GM23248 (cell line): Measurements from ENCODE around the gene NFX1. TPM values are rescaled to one million over a fixed set of nuclear protein-coding genes. Genes with fewer than 3 reads are reported as not detected.

Experiments used
- DNase-seq: peaks from one replicate; pipeline ENCODE4 v3.0.0-alpha.2; 2015
- H2AFZ ChIP-seq: fragments of 200-600 bp; sonication (generic); 2 replicates; pipeline ENCODE4 v1.6.1; 2016; ENCODE audit warnings: antibody characterized with exemption
- H3F3A ChIP-seq: fragments of 200-600 bp; sonication (generic); 2 replicates; pipeline ENCODE4 v1.6.1; 2016; ENCODE audit warnings: mild to moderate bottlenecking, antibody characterized with exemption, mixed run types; ENCODE audit not compliant: insufficient read depth
- H3K27ac ChIP-seq: fragments of 200-600 bp; sonication (generic); 2 replicates; pipeline ENCODE4 v1.5.1; 2016; ENCODE audit warnings: mild to moderate bottlenecking
- H3K27me3 ChIP-seq: fragments of 200-600 bp; sonication (generic); replicated peaks from 2 replicates; pipeline ENCODE4 v1.6.1; 2016; ENCODE audit warnings: mild to moderate bottlenecking; ENCODE audit not compliant: insufficient read depth
- H3K36me3 ChIP-seq: fragments of 200-600 bp; sonication (generic); 2 replicates; pipeline ENCODE4 v1.6.1; 2016; ENCODE audit warnings: low read depth, mild to moderate bottlenecking
- H3K4me1 ChIP-seq: fragments of 200-600 bp; sonication (generic); 2 replicates; pipeline ENCODE4 v1.6.1; 2016; ENCODE audit warnings: mild to moderate bottlenecking; ENCODE audit not compliant: insufficient read depth
- H3K4me2 ChIP-seq: fragments of 200-600 bp; sonication (generic); one replicate; pipeline ENCODE4 v1.6.1; 2016; ENCODE audit warnings: mild to moderate bottlenecking; ENCODE audit not compliant: unreplicated experiment
- H3K4me3 ChIP-seq: fragments of 200-600 bp; sonication (generic); 2 replicates; pipeline ENCODE4 v1.5.1; 2016; ENCODE audit warnings: mild to moderate bottlenecking
- H3K79me2 ChIP-seq: fragments of 200-600 bp; sonication (generic); 2 replicates; pipeline ENCODE4 v1.6.1; 2016; ENCODE audit warnings: mild to moderate bottlenecking; ENCODE audit not compliant: insufficient read depth
- H3K9ac ChIP-seq: fragments of 200-600 bp; sonication (generic); 2 replicates; pipeline ENCODE4 v1.6.1; 2016; ENCODE audit warnings: mild to moderate bottlenecking
- H3K9me2 ChIP-seq: fragments of 200-600 bp; sonication (generic); 2 replicates; pipeline ENCODE4 v1.6.1; 2016; ENCODE audit warnings: mixed run types, mild to moderate bottlenecking, moderate library complexity; ENCODE audit not compliant: insufficient read depth
- H3K9me3 ChIP-seq: fragments of 200-600 bp; sonication (generic); one replicate; pipeline ENCODE4 v1.6.1; 2017; ENCODE audit warnings: low read depth
- H4K20me1 ChIP-seq: fragments of 200-600 bp; sonication (generic); 2 replicates; pipeline ENCODE4 v1.6.0; 2016; ENCODE audit not compliant: insufficient read depth
- EZH2 ChIP-seq: fragments of 200-600 bp; sonication (generic); IDR thresholded peaks from 2 replicates; pipeline ENCODE4 v1.6.1; 2018; ENCODE audit warnings: antibody characterized with exemption, mild to moderate bottlenecking; ENCODE audit not compliant: insufficient read depth, poor library complexity, severe bottlenecking
- EZH2phosphoT487 ChIP-seq: fragments of 200-600 bp; sonication (generic); IDR thresholded peaks from 2 replicates; pipeline ENCODE4 v1.6.1; 2018; ENCODE audit warnings: antibody characterized with exemption, moderate library complexity, mild to moderate bottlenecking, low read depth; ENCODE audit not compliant: insufficient read depth
- WGBS, 2 experiments: methylation state at CpG; one replicate each; pipeline ENCODE4 v1.1.6; 2015 to 2017; ENCODE audit warnings: low lambda C conversion rate in 2 of 2, low coverage in 1 of 2; ENCODE audit errors: missing lambda C conversion rate in 2 of 2; 5-methylcytosine and 5-hydroxymethylcytosine counted together
- in situ Hi-C: fragments of 300-500 bp; cut with MboI; formaldehyde crosslinking; loops from 2 replicates; pipeline ENCODE4 v1.15.0; 2020
- polyA plus RNA-seq: library from polyadenylated mRNA; unstranded; fragments of >200 nt; fragmentation: Nextera tagmentation; extraction: Ambion mirVana; gene quantifications from 2 replicates; pipeline ENCODE4 v1.2.1, GENCODE V29; 2016
- total RNA-seq: library from RNA; depleted of rRNA; stranded (reverse); fragments of >200 nt; shearing (Covaris generic); gene quantifications from 2 replicates; pipeline ENCODE4 v1.2.3, GENCODE V29; 2014

NFX1 gene
- total and polyA plus RNA-seq, 2 experiments from 2014 or later: 23.8 to 28.1 TPM

DNA sequence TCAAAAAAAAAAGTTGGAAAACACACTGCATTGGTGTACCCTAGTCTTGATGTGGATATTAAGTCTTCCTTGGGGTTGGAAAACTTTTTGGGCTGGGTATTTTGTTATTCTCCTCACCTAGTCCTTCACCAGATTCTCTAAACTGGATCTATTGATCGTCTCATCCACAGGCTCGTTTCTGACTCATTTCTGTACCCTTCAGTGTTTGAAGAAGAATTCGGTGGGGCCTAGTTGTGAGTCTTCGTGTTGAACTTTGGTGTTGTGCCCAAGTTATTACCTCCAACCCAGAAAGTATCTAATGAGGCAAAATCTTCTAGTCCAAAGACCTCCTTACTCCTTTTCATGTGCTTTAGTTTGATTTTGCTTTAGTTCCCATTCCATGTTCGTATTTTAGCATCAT is 1.6 kb downstream of the NFX1 start:
- in situ Hi-C loops: no loop called here
- H4K20me1 ChIP-seq: no peaks in the 10 kb centered on the region

DNA sequence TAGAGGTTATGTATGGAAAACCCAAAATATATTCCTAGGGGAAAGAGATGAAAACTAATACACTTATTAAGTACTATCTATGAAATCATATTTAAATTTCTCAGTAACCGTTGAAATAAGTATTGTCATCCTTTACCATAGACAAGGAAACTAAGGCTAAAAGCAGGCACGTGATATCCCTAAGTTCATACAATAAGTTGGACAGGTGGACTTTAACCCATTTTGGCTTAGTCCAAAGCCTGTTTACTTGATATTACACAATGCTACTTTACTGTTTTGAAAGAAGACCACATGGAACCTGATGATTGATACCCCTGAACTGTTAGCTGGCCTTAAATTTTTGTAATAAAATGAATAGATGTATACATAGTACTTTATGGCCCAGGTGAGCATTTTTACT is 3.5 kb downstream of the NFX1 start:
- H2AFZ ChIP-seq: no peak overlapping the region
- 97 to 98% methylated on average over 2 of the region's 2 CpGs for WGBS, 2 experiments
- H3K9me3 ChIP-seq: no peaks in the 10 kb centered on the region
- H3K4me3 ChIP-seq: no peak overlapping the region
- H3K4me1 ChIP-seq: 0 out of 2 replicates have a peak, but pooled peaks cover 25% of the 10 kb centered on the region
- in situ Hi-C loops: no loop called here
- H3K79me2 ChIP-seq: peaks cover 79% of the 10 kb centered on the region
- no peaks in the 10 kb centered on the region for H3K27me3 ChIP-seq
- peaks cover 10% of the 10 kb centered on the region for H3F3A ChIP-seq
- H3K9ac ChIP-seq: no peak overlapping the region
- H3K36me3 ChIP-seq: peaks cover 32% of the 10 kb centered on the region; the same call in 1 of the 2 replicates
- H4K20me1 ChIP-seq: no peaks in the 10 kb centered on the region
- no peak overlapping the region for H3K4me2 ChIP-seq
- no peaks in the 10 kb centered on the region for H3K9me2 ChIP-seq
- TF ChIP-seq EZH2phosphoT487: no peak
- no peak for TF ChIP-seq EZH2
- DNase-seq: no peak
- H3K27ac ChIP-seq: no peak overlapping the region

More for the DNA sequence above, 1.6 kb downstream of the NFX1 start:
- Histone ChIP-seq H3K9ac (no peak overlapping the region), H3K27ac (peak overlapping the region; percentile 100), H3K4me1 (0 out of 2 replicates have a peak, but pooled peaks cover 25% of the 10 kb centered on the region), H3K4me3 (no peak overlapping the region), H3K4me2 (no peak overlapping the region), H3F3A (peaks cover 9% of the 10 kb centered on the region), H3K79me2 (peaks cover 60% of the 10 kb centered on the region), H3K9me3 (no peaks in the 10 kb centered on the region), H3K9me2 (no peaks in the 10 kb centered on the region), H2AFZ (no peak overlapping the region), H3K36me3 (peaks cover 17% of the 10 kb centered on the region; the same call in 1 of the 2 replicates), H3K27me3 (no peaks in the 10 kb centered on the region)
- 83% methylated on average over 5 of the region's 5 CpGs for WGBS, 2 experiments
- DNase-seq: no peak
- TF ChIP-seq EZH2 (no peak), EZH2phosphoT487 (no peak)

DNA sequence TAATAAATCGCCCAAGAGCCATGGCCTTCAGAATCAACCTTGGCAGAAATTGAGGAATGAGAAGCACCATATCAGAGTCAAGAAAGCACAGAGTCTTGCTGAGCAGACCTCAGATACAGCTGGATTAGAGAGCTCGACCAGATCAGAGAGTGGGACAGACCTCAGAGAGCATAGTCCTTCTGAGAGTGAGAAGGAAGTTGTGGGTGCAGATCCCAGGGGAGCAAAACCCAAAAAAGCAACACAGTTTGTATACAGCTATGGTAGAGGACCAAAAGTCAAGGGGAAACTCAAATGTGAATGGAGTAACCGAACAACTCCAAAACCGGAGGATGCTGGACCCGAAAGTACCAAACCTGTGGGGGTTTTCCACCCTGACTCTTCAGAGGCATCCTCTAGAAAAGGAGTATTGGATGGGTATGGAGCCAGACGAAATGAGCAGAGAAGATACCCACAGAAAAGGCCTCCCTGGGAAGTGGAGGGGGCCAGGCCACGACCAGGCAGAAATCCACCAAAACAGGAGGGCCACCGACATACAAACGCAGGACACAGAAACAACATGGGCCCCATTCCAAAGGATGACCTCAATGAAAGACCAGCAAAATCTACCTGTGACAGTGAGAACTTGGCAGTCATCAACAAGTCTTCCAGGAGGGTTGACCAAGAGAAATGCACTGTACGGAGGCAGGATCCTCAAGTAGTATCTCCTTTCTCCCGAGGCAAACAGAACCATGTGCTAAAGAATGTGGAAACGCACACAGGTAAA is 4.5 kb downstream of the NFX1 start:
- WGBS, 2 experiments: 92 to 95% methylated on average over 12 of the region's 12 CpGs

DNA sequence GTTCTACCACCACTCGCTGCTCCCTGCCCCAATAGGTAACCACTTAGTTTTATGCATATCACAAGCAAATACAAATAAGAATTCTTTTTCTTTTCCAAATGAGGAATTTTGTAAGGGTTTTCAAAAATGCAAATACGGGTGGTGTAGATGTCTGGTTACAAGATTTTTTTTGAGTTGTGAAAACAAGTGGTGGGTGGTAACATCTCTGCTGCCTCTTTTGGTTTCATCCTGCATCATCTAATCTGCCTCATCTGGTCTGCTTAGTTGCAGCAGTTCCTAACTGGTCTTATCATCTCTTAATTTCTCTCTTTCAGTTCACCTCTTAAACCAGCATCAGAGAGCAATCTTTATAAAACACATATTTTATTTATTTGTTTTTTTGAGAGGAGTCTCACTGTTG is 5.3 kb downstream of the NFX1 start:
- no peak overlapping the region for H2AFZ ChIP-seq
- DNase-seq: no peak
- H3K4me3 ChIP-seq: no peak overlapping the region
- peaks cover 10% of the 10 kb centered on the region for H3F3A ChIP-seq
- 0 out of 2 replicates have a peak, but pooled peaks cover 25% of the 10 kb centered on the region for H3K4me1 ChIP-seq
- H3K9me3 ChIP-seq: no peaks in the 10 kb centered on the region
- H3K4me2 ChIP-seq: no peak overlapping the region
- no peak overlapping the region for H3K27ac ChIP-seq
- H4K20me1 ChIP-seq: no peaks in the 10 kb centered on the region
- H3K9ac ChIP-seq: no peak overlapping the region
- no peaks in the 10 kb centered on the region for H3K27me3 ChIP-seq
- H3K36me3 ChIP-seq: peaks cover 42% of the 10 kb centered on the region; the same call in 1 of the 2 replicates
- in situ Hi-C loops: no loop called here
- WGBS, 2 experiments: 67 to 69% methylated on average over 2 of the region's 2 CpGs
- TF ChIP-seq EZH2 (no peak), EZH2phosphoT487 (no peak)
- H3K79me2 ChIP-seq: peaks cover 97% of the 10 kb centered on the region
- H3K9me2 ChIP-seq: no peaks in the 10 kb centered on the region

More for the DNA sequence above, 4.5 kb downstream of the NFX1 start:
- Histone ChIP-seq H3K4me1 (0 out of 2 replicates have a peak, but pooled peaks cover 25% of the 10 kb centered on the region), H3F3A (peaks cover 10% of the 10 kb centered on the region), H3K9me3 (no peaks in the 10 kb centered on the region), H4K20me1 (no peaks in the 10 kb centered on the region), H3K36me3 (peaks cover 42% of the 10 kb centered on the region; the same call in 1 of the 2 replicates), H2AFZ (no peak overlapping the region), H3K27ac (no peak overlapping the region), H3K79me2 (peaks cover 90% of the 10 kb centered on the region), H3K4me3 (no peak overlapping the region), H3K9me2 (no peaks in the 10 kb centered on the region), H3K27me3 (no peaks in the 10 kb centered on the region), H3K4me2 (no peak overlapping the region), H3K9ac (no peak overlapping the region)
- in situ Hi-C loops: no loop called here
- no peak for DNase-seq
- TF ChIP-seq EZH2 (no peak), EZH2phosphoT487 (no peak)
